LHCN-M2 (cell line): ENCODE data around the gene ZNF730. TPM values are rescaled to one million over a fixed set of nuclear protein-coding genes. Genes with fewer than 3 reads are reported as not detected.

Source experiments
- total RNA-seq: library from RNA; depleted of rRNA; stranded (reverse); fragments of >200 nt; gene quantifications from 2 replicates; pipeline ENCODE4 v1.2.3, GENCODE V29; 2014; rRNA removed

ZNF730 gene
- total RNA-seq, 1 experiment from 2014 or later: 14.2 TPM

Other genes with a start within 250 kb of the ZNF730 start
- gene ZNF728, start 113.8 kb upstream of the ZNF730 start, total RNA-seq: not detected in 2 replicates
- 20.3 and 34.5 TPM in 2 replicates for gene ZNF724, start 133.4 kb downstream of the ZNF730 start, total RNA-seq